Endothelial cell of umbilical vein (primary cell): Measurements from ENCODE around the gene ADARB2.

Source experiments
- CTCF ChIP-seq, 2 donors: IDR thresholded peaks; 1 replicate in 1 of 2; 2 replicates in 1 of 2; pipeline ENCODE4 v1.5.1; 2011; ENCODE audit warnings: low read length in 2 of 2, mild to moderate bottlenecking in 2 of 2, moderate library complexity in 2 of 2, control low read depth in 1 of 2, inconsistent platforms in 1 of 2, low read depth in 1 of 2; ENCODE audit not compliant: insufficient read depth in 1 of 2; ENCODE audit errors: extremely low read depth in 1 of 2
- GATA2 ChIP-seq: IDR thresholded peaks from 2 replicates; pipeline ENCODE4 v1.7.0; 2011; ENCODE audit warnings: low read depth, mild to moderate bottlenecking, moderate library complexity, mixed read lengths, low read length; ENCODE audit not compliant: insufficient read length, insufficient read depth
- POLR2A ChIP-seq: IDR thresholded peaks from 2 replicates; pipeline ENCODE4 v1.6.1; 2012; ENCODE audit warnings: low read depth, mild to moderate bottlenecking, control low read depth, low read length

GRCh38 chr10:1166101-1166827, 571.1 kb downstream of the ADARB2 start:
- no peak for TF ChIP-seq POLR2A
- no peak for TF ChIP-seq CTCF (IDR thresholded peaks at IDR 0.05; ENCODE audit: extremely low read depth in 1 of 2, insufficient read depth in 1 of 2, low read depth in 1 of 2, low read length in 2 of 2)
- no peak for TF ChIP-seq GATA2
